GM19239 (cell line): ENCODE results near the gene UBXN10.
"Not testable (repeated sequence)": the region's sequence is repeated elsewhere in the genome, so short reads cannot be mapped to it uniquely, and the experiment has no call there.

ENCODE experiments used
- DNase-seq: peaks from one replicate; pipeline ENCODE4 v3.0.0; 2011; ENCODE audit warnings: low spot score; ENCODE audit not compliant: insufficient read length
- FAIRE-seq: peaks from 2 replicates; lab custom pipeline; 2011; peaks lifted over from hg19 to GRCh38; lab: Jason Lieb, UNC

UBXN10 gene

DNA sequence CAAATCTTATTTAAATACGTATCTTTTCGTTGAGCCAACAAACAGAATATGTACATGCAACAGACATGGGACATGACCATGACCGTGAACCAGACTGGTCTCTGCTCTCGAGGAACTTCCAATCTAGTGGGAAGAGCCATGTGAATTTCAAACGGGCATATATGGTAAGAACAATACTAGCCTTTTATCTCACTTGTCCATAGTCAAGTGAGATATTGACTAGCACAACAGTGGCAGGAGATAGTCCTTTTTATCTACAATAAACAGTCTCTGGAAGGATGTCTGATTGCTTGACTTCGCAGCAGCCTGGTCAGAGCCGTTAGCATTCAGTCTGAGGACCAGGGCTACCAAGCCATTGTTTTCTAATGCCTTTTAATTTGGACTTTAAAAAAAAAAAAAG is 13.0 kb downstream of the UBXN10 start:
- FAIRE-seq (no peak), DNase-seq (no peak)

DNA sequence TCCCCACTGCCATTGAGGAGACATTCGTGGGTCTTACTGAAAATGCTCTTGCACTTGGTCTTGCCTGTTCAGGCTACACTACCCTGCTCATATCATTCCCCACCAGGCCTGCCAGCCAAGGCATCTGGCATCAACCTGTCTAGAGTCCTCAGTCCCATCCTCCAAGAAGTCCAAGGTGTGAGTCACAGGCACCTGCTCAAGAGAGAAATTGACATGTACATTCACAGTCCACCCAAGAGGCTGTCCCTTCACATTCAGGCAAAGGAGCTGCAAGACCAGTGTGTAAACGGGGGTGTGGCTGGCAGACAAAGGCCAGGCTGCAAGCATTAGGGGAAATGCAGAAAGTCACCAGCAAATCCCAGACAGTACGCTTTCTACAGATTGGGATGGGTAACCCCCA is 13.5 kb downstream of the UBXN10 start:
- DNase-seq (no peak), FAIRE-seq (no peak)

DNA sequence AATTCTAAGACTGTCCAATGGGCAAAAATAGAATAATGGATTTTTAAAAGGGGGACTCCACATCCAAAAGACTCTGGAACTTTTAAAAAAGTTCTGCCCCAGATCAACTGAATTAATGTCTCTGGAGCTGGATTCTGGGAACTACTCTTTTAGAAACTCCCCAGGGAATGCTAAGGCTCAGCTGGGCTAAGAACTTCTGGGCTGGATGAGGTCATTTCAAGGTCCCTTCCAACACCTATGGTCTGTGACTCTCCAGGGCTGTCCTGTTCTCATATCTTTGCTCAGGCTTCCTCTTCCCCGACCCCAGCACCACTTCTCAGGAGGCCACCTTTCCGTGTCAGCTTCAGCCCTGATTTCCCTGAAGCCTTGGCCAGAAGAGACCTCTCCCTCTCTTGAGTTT is 13.9 kb downstream of the UBXN10 start:
- DNase-seq = no peak
- no peak for FAIRE-seq

DNA sequence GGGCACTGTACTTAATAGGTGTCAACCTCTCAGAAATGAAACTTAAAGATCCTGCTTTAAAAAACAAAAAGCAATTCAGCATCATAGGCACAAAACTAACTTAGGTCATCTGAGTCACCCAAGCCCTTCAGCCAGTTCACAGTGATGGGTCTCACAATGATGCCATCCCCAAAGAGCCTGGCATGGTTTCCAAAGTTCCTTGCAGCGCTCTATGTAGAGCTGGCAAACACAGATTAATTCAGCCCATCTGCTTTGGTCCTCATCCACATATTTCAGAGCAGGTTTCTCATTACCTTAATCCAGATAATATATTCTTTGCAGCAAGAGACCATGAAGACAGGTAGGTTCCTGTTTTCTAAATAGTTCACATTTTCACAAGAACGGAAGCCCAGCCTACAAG is 15.1 kb downstream of the UBXN10 start:
- DNase-seq = no peak
- no peak for FAIRE-seq

DNA sequence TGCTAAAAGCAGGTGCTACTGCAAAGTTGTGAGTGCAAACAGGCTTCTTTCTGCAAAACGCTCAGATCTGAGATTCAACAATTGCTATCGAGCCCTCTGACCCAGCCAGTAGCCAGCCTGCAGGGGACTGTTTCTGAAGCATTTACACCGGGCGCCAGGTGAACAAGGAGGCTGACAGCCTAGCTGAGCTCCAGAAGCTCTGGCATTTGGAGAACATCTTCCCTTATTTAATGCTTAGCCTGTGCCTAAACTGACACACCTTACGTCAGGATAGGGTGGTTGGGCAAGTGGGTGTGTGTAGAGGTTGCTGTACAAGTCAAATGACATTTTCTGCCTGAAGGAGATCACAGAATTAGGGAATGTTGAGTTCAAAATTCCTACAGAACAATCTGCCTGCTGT is 16.3 kb downstream of the UBXN10 start:
- FAIRE-seq = no peak
- no peak for DNase-seq

DNA sequence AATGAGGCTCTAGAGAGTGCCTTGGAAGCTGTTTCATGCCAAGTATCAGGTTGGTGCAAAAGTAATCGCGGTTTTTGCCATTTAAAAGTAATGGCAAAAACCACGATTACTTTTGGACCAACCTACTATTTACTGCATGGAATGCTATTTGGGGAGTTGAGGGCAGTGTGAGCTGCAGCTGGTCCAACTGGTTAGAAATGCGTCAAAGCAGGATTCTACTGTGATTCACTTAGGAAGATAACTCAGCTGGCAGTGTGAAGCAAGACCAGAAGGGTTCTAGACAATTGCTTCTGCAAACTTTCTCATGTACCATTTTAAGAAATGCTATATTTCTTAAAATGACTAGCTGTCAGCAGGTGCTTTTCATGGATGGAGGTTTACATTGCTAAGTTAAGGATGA is 21.6 kb downstream of the UBXN10 start:
- no peak for FAIRE-seq

DNA sequence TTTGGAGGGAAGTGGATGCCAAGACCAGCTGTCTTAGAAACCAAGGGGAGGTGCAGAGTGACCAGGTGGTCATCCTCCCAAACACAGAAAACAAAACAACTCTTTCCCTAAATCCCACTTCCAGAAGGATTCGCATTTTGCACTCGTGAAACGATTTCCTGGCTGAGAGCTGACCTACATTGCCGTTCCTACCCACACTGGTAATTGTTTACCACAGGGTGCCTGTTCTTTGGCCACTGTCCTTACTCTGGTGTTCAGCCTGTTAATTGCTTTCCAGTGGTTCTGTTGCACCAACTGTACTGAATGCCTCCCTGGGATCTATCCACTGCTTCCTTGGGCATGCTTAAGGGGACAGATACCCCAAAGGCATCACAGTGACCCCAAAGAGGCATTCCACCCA is 23.6 kb downstream of the UBXN10 start:
- FAIRE-seq = no peak
- no peak for DNase-seq

More for the DNA sequence above, 21.6 kb downstream of the UBXN10 start:
- DNase-seq = no peak

DNA sequence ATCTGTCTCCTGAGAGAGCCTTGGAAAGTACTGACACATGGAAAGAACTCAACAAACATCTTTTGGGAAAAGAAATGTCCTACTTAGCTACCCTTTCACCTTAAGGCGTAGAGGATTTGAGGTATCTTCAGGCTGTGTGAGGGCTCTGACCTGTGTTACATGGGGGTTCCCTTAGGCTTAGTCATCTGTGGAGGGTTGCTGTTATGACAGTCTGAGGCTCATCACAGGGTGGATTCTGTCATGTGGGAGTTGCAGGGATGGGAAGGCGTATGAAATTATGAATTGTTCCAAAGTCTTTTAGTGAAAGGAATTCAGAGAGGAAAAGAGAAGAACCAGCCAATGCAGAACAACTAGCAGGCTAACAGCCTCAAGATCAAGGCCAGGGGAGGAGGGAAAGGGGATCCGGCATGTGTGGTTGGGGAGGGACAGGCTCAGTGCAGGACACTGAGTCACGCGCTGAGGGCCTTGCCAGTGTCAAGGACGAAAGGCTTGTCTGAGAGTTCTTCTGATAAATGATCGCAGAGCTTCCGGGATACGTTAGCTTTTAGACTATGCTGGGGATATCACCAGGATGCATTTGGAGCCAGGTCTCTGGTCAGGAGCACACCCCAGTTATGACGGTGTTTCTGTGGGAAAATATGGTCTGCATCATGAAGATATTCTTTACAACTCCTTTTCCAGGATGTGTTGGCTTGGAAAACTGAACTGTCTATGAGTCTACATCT is 25.0 kb downstream of the UBXN10 start:
- no peak for DNase-seq
- no peak for FAIRE-seq

DNA sequence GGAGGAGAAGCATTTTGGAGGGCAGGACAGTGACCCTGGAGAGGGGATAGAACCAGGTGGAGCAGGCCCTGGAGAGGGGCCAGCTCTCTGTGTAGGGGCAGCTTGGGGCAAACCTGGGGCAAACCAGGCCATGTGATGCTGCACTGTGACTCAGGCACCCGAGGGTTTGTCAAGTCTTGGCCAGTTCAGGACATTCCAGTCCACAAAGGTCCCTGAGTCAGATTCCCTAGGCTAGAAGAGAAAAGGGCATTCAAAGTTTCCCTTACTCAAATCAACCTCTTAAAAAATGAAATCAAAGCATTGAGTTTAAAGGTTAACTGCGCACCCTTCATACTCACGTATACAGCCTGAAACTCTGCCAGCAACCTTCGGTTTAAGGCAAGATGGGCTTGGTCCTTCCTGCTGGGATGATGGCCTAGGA is 25.6 kb downstream of the UBXN10 start:
- DNase-seq = no peak
- no peak for FAIRE-seq

DNA sequence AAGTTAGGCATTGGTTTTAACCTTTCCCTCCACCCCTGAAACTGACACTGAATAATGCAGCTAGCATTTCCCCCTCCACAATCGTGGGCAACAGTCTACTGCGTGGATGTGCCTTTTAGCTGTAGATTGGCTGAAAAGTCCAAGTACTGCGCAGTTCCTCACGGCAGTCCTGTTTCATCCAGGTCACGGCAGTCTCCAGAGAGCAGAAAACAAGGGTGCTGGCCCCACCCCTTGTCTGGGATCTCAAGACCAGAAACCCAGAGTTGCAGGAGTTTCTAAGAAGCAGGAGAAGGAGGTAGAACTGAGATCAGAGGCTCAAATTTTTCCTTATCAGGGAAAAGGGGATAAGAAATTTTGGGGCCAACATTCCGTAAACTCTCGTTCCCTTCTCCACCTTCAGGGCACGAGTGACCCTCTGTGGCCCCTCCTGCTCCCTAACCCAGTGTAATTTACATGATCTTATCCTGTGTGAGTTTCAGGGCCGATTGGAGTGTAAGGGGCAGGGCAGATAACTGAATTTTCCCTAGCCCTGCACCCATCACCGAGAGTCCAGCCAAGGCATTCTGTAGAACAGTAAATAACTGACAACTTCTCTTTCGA is 26.3 kb downstream of the UBXN10 start:
- FAIRE-seq = no peak

DNA sequence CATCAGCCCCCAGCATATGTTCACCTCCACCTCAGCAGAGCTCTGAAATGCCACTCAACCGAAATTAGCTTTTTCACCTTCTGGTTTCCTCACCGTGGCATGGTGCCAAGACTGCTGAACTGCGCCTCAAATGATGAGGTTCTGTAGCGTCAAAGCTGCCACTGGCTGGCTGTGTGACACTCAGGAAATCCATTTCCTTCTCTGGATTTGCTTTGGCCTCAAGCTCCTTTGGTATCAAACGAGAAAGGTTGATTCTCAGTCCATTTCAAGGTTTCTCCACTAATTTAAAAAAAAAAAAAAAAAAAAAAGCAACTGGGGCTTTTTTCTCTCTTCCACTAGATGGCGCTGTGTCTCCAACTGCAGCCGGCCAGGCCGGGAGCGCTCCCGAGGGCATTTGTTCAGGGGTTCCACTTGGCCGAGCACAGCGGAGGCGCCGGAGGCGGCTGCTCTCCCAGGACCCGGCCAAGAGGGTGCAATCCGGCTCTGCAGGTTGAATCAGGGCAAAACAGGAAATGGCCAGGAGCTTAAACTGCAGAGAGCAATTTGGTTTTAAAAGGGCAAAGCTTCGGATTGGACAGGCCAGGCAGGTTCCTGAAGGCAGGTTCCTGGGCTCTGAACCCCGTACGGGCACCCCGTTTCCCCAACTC is 26.9 kb downstream of the UBXN10 start:
- DNase-seq (peak; percentile 58), FAIRE-seq (peak; percentile 80)

More for the DNA sequence above, 26.3 kb downstream of the UBXN10 start:
- no peak for DNase-seq

DNA sequence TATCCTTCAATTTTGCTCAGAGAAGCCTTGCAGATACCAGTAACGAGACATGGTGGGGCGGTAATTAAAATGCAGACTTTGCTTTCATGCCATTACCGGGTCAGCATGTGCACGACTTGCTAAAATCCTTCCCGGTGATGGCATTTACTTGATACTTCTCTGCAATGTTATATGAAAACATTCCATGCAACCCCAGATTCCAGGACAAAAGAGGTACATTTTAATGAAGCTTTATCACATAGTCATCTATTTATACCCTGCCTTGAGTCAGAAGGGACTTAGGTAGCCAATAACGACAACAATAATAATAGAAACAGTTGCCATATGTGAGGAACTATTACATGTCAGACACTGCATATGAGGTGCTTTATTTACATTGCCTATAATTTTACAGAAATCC is 29.8 kb downstream of the UBXN10 start:
- FAIRE-seq (no peak), DNase-seq (no peak)

DNA sequence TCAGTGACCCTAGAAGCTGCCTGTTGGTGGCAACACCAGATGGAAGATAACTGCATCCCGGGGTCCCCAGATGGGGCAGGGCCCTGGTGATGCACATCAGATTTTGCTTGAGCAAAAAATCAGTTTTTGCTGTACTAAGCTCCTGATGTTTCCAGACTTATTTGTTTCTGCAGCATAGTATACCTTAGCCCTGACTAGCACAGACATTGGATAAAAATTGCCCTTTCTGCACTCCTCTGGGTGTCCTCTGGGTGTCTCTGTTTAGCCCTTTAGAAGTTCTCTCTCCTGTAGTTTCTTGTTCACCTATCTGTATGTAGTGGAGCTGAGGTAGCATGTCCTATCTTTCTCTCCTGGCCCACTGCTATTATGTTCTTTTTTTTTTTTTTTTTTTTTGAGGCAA is 30.7 kb downstream of the UBXN10 start:
- DNase-seq (peak; percentile 43), FAIRE-seq (peak; percentile 72)

DNA sequence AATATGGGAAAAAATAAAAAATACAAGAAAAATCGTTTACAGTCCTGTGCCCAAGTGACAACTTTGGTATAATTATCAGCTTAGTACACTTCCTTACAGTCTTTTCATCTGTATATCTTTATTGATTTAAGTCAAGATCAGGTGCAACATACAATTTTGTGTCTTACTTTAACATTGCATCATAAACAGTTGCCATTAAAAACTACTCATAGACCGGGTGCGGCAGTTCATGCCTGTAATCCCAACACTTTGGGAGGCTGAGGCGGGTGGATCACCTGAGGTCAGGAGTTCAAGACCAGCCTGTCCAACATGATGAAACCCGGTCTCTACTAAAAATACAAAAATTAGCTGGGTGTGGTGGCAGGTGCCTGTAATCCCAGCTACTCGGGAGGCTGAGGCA is 33.2 kb downstream of the UBXN10 start:
- not testable (repeated sequence) for FAIRE-seq, DNase-seq

DNA sequence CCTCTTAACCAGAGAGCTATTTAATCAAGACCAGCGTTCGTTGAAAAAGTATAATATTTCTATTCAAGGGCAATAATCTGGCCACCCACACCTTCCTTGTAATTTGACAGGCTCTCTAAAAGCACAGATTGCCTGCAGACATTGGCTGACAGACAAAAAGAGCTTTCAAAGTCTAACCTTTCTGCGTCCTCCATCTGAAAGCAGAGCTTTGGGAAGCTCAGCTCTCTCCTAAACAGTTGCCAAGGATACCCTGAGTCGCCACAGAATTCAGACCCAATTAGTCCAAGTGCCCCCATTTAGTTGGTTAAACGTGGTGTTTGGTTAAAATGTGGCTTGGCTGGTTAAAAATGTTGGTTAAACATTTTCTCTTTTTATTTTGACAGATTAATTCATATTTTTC is 34.1 kb downstream of the UBXN10 start:
- FAIRE-seq (no peak), DNase-seq (no peak)

DNA sequence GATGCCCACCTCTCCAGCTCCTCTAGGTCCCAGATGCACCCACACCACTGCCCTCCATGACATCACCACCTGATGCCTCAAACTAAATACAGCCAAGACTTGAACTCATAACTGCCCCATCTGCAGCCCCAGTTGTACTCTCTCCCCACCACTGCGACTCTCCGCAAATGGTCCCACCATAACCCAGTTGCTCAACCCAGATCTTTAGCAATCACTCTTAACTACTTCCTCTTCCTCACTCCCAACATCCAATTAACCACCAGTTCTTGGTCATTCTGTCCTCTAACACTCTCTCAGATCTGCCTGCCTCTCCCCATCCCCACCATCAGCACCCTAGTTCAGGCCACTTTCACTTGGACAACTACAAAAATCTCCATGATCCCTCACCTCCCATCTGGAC is 37.2 kb downstream of the UBXN10 start:
- DNase-seq = no peak
- FAIRE-seq = no peak

DNA sequence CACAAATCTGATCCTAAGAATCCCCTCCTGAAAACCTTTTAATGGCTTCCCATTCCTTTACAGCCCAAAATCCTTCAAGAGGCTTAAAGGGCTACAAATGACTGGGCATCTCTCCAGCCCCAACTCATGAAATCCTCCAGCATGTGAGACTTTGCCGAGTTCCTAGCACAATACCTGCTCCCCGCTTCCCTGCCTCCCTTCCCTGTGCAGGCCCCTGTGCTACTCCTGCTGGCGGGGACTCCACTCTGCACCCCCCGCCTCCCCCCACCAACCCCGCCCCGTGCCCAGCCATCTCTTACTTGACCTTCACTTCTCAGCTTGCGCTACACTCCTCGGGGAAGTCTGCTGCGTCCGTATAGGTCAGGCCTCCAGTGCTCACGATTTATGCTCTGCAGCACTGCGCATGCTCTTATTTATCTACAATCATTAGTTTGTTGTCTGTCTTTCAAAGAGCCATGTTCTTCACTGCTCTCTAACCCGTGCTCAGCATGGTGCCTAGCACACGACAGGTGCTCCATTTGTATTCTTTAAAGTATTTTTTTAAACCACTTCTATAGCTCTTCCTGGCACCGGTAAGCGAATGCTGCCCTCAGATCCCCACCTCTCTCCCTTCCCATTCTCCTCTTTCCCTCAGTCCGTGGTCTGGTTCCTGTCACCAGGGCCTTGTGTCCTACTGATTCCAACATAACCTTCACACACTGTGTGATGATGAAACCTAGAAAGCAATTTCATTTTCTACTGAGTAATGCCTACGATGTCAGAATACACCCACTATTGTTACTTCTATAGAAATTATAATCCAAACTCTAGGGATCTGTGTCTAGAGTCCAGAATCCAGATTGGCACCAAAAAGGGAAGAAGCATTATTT is 37.9 kb downstream of the UBXN10 start:
- DNase-seq = no peak
- FAIRE-seq = no peak

DNA sequence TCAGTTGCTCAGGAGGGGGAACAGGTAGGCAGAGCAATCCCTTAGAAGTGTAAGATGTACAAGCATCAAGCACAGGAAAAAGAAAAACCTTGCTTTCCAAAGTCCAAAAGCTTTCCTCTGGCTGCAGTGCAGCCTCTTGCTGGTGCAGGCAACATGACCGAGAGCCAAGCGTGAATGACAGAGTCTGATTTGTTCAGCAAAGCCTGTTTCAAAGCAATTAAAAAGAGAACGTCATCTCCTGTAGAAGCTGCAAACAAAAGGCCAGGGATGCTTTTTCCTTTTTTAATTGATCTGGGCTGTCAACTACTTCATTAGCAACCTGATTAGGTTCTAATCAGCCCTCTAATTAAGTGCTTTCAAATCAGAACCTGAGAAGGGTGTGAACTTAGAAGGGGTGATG is 38.6 kb downstream of the UBXN10 start:
- DNase-seq (no peak), FAIRE-seq (no peak)

DNA sequence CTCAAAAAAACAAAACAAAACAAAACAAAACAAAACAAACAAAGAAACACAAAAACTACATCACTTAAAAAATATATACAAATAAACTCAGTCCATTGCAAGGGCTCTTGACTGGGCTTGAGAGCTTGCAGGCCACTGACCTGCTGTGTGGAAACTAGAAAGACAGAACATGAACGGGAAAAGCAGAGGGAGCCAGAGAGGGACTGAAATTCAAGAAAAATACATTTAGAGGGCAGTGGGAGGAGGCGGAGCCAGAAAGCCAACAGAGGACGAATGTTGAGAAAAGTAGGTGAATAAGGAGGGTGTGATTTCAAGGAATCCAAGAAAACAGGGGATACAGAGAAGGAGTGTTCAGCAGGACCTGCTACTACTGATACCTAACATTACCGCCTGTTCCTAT is 41.8 kb downstream of the UBXN10 start:
- DNase-seq (no peak), FAIRE-seq (no peak)

DNA sequence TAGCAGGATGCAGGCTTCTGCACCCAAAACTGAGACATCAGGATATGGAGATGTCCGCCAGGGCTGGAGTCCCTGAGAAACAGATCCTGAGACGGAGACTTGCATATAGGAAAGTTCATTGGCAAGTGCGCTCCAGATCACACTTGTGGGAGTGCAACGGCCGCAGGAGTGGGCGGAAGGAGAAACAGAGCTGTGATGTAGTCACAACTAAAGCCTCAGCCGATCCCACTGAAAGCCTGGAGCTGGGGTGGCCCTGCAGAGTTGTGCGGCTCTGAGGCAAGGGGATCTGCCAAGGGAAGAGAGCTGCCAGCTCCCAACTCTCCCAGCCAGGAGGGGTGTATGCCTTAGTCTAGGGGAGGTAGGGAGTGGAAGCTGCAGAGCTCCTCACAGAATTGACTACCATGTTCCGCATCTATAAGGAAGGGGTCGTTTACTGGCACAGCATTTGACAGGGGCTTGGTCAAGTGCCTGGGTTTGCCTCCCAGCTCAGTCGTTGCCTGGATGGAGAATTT is 42.5 kb downstream of the UBXN10 start:
- DNase-seq (no peak), FAIRE-seq (no peak)
